Mesodermal cell (in vitro differentiated cells): ENCODE measurements around the gene RALB. TPM values are rescaled to one million over a fixed set of nuclear protein-coding genes. Genes with fewer than 3 reads are reported as not detected.

Experiments used
- H3K27ac ChIP-seq: 2 replicates; pipeline ENCODE4 v1.7.0; 2013; ENCODE audit warnings: mild to moderate bottlenecking, low read depth, low read length, moderate library complexity; ENCODE audit not compliant: severe bottlenecking
- H3K36me3 ChIP-seq: 2 replicates; pipeline ENCODE4 v1.7.1; 2013; ENCODE audit warnings: mild to moderate bottlenecking, low read length, moderate library complexity; ENCODE audit not compliant: control insufficient read depth, insufficient read depth
- H3K4me1 ChIP-seq: one replicate; pipeline ENCODE4 v1.7.1; 2013; ENCODE audit warnings: mild to moderate bottlenecking, low read length; ENCODE audit not compliant: insufficient read depth, control insufficient read depth, poor library complexity, severe bottlenecking
- H3K4me3 ChIP-seq: 2 replicates; pipeline ENCODE4 v1.7.0; 2013; ENCODE audit warnings: low read length, control low read depth, mild to moderate bottlenecking; ENCODE audit not compliant: insufficient read depth, poor library complexity, severe bottlenecking; ENCODE audit errors: extremely low read depth
- H3K9me3 ChIP-seq: 2 replicates; pipeline ENCODE4 v1.7.1; 2013; ENCODE audit warnings: mild to moderate bottlenecking, low read length, moderate library complexity; ENCODE audit not compliant: control insufficient read depth
- WGBS, 2 experiments: methylation state at CpG; one replicate each; pipeline ENCODE4 v1.1.5; 2013; ENCODE audit warnings: missing lambda C conversion rate in 2 of 2; ENCODE audit not compliant: insufficient coverage in 2 of 2; 5-methylcytosine and 5-hydroxymethylcytosine counted together
- polyA plus RNA-seq, 2 experiments: library from polyadenylated mRNA; stranded (reverse); fragments of 50-300 nt; gene quantifications; one replicate each; pipeline ENCODE4 v1.2.3, GENCODE V29; 2013

The RALB gene, protein sequence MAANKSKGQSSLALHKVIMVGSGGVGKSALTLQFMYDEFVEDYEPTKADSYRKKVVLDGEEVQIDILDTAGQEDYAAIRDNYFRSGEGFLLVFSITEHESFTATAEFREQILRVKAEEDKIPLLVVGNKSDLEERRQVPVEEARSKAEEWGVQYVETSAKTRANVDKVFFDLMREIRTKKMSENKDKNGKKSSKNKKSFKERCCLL
- polyA plus RNA-seq (2013, experiment 1 of 2) = 81.9 TPM
- 78.4 TPM for polyA plus RNA-seq (2013, experiment 2 of 2)

DNA sequence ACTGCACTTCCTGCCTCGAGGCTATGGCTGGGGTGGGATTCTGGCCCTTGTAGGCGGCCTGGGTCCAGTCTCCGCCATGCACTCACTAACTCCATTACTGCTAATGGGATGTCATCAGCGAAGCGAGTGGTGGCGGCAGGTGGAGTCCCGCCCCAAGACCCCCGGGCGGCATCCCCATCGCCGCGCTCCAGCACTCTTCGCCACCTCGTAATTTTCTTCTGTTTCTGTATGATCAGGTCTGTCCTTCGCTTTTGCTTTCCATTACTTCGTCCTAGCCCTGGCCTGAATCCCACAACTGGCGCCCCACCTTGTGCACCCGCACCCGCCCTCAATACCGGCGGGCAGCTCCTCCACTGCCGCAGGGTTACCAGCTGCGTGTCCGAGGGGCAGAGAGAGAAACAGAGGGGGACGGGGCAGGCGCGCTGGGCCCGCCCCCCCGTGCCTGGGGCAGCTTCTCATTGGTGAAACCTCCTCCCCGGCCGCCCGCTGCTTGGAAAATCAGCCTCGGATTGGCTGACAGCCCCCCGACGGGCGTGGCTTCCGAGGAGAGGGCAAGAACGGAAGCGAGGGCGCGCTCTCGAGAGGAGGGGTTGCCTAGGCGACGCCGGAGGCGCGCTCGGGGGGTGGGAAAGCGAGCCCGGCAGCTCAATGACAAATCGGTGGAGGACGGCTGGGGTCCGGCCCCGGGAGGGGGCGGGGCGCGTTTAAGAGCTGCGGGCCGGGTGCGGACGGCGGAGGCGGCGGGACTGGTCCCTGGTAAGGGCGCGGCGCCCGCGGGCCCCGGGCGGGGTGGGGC lies at the start of gene RALB:
TSS of gene RALB (plus strand) at position 628 of the 796 bp plus-strand sequence. CDS start 25,813 bp downstream, outside the sequence.
- H3K4me3 ChIP-seq = peak within 1 kb of the TSS; percentile 68
- 0 to 1% methylated on average over 58 to 59 of the region's 71 CpGs for WGBS, 2 experiments
- H3K27ac ChIP-seq = peak within 1 kb of the TSS; percentile 80
- H3K9me3 ChIP-seq = no peaks in the 10 kb centered on the region
- H3K4me1 ChIP-seq = peaks cover 16% of the 10 kb centered on the region
- peaks cover 7% of the 10 kb centered on the region for H3K36me3 ChIP-seq

DNA sequence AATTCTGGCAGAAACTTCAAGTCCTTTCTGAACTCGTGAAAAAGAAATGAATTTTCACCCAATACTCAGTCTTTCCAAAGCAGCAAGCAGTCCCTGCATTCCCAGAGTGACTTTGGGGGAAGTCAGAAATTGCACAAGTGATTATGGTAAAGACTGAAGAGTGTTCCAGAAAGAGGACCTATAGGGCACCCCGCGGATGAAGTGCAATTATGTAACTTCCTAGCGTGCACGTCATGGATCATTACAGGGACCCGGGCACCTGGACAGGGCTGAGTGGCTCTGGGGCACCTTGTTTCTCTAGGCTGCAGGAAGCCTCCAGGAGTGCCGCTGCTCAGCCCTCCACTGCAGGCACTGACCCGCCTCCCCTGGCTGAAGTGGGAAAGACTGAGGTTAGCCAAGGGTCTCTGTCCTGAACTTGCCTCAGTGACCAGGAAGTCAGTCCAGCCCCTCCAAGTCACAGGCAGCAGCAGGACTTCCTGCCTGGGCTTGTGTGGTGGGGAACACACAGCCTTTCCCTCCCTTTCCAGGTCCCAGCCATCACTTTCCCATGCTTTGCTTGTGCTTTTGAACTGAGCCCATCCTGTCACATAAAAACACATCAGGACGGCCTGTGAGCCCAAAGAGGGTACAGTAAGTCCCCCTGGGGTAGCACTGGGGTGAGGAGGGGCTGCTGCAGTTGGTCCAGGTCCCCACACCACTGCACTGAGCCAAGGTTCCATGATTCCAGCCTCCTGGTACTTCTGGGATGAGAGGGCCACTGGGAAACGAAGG lies 49.2 kb upstream of the RALB start:
- Histone ChIP-seq H3K27ac (no peak overlapping the region), H3K9me3 (no peaks in the 10 kb centered on the region), H3K36me3 (no peaks in the 10 kb centered on the region), H3K4me1 (no peaks in the 10 kb centered on the region), H3K4me3 (no peak overlapping the region)
- 89 to 94% methylated on average over 8 of the region's 10 CpGs for WGBS, 2 experiments

DNA sequence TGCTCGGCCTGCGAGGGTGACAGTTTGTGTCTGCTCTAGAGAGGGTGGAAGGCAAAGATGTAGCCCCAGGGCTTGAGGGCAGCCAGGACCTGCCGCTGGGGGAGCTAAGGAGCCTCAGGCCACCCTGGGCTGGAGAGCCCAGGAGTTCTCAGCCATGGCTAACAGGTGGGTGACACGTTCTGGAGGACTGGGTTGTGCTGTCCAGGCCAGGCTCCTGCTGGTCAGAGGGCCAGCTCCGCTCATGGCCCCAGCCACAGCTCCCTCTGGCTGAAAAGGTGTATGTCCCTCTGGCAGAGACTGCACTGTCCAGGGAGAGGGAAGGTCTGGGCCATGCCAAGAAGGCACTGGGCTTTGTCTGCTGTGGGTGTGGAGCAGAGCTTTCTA lies 48.6 kb upstream of the RALB start:
- no peak overlapping the region for H3K27ac ChIP-seq
- WGBS, 2 experiments = 73 to 87% methylated on average over 4 to 5 of the region's 5 CpGs
- H3K4me1 ChIP-seq = no peaks in the 10 kb centered on the region
- H3K9me3 ChIP-seq = no peaks in the 10 kb centered on the region
- H3K4me3 ChIP-seq = no peak overlapping the region
- H3K36me3 ChIP-seq = no peaks in the 10 kb centered on the region

DNA sequence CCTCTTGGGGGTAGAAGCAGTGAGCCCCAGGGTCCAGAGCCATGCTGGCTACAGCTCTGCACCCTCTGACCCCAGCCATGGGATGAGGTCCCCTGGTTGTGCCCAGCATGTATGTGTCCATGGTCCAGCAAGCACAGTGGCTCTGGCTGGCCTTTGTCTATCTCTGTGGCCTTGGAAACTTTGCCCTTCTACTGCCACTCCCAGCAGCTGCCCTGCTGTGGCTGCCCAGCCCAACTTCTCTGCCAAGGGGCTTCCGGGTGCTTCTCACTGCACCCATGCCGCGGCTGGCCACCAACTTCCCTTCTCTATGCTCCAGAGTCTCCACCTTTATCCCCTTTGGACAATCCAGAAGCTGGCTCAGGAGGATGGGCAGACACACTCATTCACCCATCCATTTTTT lies 48.2 kb upstream of the RALB start:
- Histone ChIP-seq H3K36me3 (no peaks in the 10 kb centered on the region), H3K4me1 (no peaks in the 10 kb centered on the region), H3K4me3 (no peak overlapping the region), H3K9me3 (no peaks in the 10 kb centered on the region), H3K27ac (no peak overlapping the region)
- WGBS, 2 experiments = 63 to 67% methylated on average over 3 of the region's 3 CpGs

DNA sequence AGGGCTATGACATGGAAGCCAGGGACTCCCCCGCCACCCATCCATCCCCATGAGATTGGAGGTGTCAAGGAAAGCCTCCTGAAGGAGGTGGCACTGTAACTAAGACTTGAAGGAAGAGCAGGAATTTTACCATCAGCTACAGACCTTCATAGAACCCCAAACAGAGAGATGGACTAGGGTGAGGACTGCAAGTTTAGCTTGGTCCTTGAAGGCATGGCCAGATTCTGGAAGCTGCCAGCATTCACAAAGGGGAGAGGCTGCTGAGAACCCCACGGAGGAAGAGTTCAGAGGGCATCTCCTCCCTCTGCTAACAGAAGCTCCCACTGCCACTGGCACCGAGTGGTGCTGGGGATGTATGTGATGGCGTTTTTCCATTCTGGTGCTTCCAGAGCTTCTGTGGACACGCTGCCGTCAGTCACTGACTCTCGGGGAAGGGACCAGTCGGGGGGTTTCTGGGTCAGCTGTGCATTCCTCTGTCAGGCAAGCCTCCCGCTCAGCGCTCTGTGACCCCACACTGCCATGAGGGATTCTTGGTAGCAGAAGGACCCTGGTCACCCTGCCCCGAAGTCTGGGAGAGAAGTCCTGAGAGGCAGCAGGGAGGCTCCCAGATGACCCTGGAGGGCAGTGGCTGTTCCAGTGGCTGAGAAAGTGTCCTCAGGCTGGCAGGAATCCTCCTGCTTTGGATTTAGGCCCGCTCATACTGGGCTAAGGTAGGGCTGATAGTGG lies 47.5 kb upstream of the RALB start:
- WGBS, 2 experiments = 90 to 96% methylated on average over 9 of the region's 12 CpGs
- no peak overlapping the region for H3K4me3 ChIP-seq
- no peaks in the 10 kb centered on the region for H3K9me3 ChIP-seq
- no peaks in the 10 kb centered on the region for H3K4me1 ChIP-seq
- H3K36me3 ChIP-seq = no peaks in the 10 kb centered on the region
- H3K27ac ChIP-seq = no peak overlapping the region

DNA sequence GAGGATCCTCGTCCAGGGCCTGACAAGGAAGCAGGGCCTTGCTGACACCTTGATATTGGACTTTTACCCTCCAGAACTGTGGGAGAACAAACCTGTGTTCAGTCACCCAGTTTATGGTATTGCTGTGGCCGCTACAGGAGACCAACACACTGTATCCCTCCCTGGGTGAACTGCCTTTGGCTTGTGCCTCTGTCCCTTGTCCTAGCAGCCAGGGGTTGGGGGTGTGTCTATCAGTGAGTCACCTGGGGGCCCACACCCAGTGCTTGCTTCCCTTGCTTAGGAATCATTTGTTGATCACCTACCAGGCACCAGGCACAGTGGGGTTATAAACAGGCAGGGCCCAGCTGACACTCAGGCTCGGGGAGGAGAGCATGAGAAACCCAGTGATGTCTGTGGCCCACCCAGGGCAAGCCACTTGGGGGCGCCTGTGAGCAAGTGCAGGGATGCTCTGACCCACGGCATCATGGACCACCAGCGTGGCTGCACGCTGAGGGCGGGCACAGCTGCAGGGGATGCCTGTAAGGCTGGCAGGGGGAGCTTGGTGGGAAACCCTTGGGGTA lies 46.5 kb upstream of the RALB start:
- H3K36me3 ChIP-seq = no peaks in the 10 kb centered on the region
- WGBS, 2 experiments = 50 to 66% methylated on average over 8 of the region's 8 CpGs
- H3K9me3 ChIP-seq = no peaks in the 10 kb centered on the region
- no peak overlapping the region for H3K4me3 ChIP-seq
- no peaks in the 10 kb centered on the region for H3K4me1 ChIP-seq
- H3K27ac ChIP-seq = no peak overlapping the region

DNA sequence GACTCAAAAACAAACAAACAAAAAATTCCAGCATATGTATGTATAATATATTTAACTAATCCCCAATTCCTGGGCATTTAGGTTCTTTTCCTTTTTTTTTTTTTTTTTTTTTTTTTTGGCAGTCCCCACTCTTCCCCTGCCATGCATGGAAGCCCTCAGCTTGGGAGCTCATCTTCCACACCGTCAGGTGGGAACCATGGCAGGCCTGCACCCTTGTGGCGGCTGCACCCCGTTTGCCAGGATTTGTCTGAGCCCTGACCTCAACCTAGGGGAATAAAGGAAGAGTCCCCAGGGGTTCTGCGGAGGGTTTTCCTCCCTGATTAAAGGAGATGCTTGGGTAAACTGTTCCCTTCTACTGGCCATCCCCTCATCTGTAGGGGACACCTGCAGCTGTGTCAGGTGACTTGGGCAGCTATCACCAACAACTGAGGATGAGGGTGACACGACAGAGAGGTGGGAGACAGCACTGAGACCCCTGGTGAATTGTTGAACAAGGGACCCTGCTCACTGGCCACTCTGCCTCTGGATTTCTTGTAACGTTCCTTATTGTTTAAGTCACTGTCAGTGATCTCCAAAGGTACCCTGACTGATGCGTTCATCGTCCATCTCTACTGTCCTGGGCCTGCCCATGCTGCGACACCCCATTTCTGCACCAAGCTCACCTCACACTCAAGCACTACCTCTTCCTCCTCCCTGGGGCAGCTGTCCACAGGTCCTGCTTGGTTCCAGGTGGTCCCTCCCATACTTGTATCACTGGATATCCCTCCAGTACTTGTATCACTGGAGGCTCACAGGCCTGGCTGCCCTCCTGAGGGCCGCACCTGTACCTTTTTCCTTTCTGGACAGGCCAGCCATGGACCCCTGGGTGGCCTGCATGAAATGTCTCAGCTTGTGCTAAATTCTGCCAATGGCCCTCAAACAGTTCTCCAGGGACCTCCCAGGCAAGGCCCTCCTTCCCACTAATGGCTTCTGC lies 44.0 kb upstream of the RALB start:
- WGBS, 2 experiments = 87 to 96% methylated on average over 8 of the region's 10 CpGs
- no peaks in the 10 kb centered on the region for H3K4me1 ChIP-seq
- no peaks in the 10 kb centered on the region for H3K9me3 ChIP-seq
- H3K36me3 ChIP-seq = no peaks in the 10 kb centered on the region
- H3K4me3 ChIP-seq = no peak overlapping the region
- H3K27ac ChIP-seq = no peak overlapping the region

DNA sequence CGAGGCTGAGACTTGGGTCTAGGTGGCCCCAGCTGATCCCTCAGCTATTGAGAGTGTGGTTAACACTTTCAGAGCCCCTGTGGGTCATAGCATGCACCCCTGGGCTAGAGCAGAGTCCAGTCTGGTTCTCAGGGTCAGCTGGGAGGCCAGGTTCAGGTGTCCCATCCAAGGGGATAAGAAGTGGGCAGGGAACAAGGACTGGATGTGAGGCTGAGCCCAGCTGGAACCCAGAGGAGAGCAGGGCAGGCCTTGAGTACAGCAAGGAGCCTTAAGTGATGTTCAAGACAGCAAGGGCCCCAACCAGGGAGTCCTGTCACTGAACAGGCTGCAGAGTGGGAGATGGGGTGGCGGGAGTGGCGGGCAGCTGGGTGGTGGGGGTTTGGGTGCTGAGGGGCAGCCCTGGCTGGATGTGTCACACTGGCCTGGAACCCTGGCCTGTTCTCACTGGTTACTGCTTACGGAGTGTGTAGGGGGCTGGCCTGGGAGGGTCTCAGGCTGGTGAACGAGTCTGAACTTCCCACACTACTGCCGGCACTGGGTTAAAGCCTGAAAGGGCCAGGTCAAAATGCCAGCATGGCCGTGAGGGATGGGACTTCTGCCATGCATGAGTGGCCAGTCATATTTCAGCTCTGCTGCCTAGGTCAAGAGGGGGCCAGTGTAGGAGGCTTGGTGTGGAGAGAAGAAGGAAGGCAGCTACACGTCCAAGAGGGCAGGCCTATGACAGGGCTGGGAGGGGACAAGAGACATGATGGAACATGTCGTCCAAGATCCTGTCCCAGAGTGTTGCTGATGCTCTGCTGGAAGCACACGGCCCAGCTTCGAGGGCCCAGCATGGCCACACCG lies 43.0 kb upstream of the RALB start:
- 89 to 92% methylated on average over 6 to 9 of the region's 12 CpGs for WGBS, 2 experiments
- Histone ChIP-seq H3K36me3 (no peaks in the 10 kb centered on the region), H3K4me3 (no peak overlapping the region), H3K9me3 (no peaks in the 10 kb centered on the region), H3K4me1 (no peaks in the 10 kb centered on the region), H3K27ac (no peak overlapping the region)

DNA sequence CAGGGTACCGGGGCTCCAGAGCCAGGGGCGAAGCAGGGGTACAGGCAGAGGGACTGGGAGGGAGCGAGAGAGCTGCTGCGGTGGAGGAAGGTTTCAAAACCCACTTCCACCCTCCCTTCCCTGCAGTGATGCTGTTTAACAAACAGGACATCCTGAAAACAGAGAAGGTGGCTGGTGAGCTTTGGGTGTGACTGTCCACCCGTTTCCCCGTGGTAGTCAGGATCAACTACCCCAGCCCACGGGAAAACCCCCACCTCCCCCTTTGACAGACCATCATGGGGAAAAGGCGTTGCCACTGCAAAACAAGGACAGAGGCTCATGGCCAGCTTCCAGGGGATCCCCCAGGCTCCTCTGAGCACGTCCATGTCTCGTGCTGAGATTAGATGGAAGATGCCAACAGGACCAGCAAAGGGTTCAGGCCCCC lies 42.4 kb upstream of the RALB start:
- Histone ChIP-seq H3K36me3 (no peaks in the 10 kb centered on the region), H3K4me3 (no peak overlapping the region), H3K9me3 (no peaks in the 10 kb centered on the region), H3K4me1 (no peaks in the 10 kb centered on the region), H3K27ac (no peak overlapping the region)
- WGBS, 2 experiments = 67 to 78% methylated on average over 3 to 7 of the region's 10 CpGs
